IPS-NIHi11 (cell line): ENCODE results near the gene TRIM63.
A peak's percentile ranks its signal among the peaks of the same experiment; 100 is the strongest.

ENCODE experiments used
- DNase-seq: peaks from one replicate; pipeline ENCODE4 v3.0.0; 2012; ENCODE audit warnings: mixed read lengths, low spot score

TRIM63 gene

DNA sequence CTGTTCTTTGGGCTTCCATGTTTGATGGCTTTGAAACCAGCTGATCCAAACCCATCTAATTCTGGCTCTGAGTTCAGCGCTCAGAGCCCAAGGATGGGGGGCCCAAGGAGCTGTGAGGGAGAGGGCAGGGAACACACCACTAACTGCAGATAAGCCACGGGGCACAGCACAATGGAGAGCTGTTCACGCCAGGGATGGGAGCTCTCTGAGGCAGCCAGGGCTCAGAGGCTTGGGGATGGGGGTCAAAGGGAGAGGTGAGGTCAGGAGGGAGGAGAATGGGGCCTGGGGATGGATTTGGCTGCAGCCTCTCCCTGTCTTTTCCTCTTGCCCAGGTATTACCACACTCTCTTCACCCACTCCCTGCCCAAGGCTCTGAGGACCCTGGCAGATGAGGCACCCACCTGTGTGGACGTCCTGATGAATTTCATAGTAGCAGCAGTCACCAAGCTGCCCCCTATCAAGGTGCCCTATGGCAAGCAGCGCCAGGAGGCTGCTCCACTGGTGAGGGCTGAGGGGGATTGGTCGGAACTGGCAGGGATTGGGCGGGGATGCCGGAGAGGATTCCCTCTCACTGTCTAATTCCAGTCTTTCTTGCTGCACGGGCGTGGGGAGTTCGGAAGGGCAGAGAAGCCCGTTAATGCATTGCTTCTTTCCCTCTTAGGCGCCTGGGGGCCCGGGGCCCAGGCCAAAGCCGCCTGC is 32.8 kb downstream of the TRIM63 start:
- DNase-seq, result no peak

DNA sequence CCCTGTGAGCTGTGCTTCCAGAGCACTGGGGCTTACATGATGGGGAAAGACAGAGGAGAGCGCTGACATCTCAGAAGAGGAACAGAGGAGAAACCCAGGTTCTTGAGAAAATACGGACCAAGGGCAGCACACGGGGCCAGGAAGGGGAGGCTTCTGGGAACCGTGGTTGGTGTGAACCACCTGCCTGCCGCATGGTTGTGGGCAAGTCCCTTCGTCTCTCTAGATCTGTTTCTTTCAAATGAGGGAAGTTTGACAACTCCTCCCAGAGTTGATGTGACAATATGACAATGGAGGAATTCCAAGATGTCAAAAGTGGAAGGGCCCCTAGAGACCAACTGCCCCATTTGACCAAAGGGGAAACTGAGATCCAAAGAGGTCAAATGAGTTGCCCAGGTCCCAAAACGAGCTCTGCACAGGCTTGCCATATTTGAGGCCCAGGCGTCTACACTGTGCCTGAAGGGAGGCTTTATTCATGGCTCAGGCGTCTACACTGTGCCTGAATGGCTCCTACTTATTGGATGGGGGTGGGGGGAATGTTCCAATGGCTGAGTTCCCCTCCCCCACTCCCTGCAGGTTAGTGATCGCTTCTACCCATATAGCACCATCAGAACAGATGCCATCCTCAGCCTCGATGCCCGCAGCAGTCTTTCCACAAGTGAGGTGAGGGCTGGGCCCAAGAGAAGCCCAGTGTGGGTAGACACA is 34.6 kb downstream of the TRIM63 start:
- no peak for DNase-seq

DNA sequence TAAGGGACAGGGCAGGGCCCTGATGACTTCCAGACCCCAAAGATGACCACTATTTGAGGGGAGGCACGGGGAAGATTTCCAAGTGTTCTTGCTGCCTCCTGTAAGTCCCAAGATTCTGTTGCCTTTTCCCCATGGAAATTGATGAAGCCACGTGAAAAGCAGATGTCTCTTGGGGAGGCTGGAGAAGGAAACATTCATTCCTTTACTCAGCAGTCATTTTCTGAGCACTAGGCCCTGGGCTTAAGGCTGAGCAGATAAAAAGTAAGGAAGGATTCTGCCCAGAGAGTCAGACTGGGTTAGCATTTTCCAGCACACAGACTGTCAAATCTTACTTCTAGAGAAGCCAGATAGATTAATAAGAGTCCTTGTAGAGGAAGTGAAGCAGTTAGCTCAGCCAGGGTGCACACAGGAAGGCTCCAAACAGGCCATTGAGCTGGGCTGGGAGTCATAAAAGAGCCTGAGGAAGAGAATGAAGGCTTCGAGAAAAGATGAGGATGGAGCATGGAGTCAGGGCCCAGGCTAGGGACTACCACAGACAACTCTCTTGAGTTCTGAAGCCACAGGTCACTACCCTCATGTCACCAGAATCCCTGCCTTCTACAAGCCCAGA is 35.7 kb downstream of the TRIM63 start:
- DNase-seq, result no peak

- no peak for DNase-seq
Measured at GRCh38 chr1:26031196-26031595, 36.2 kb downstream of the TRIM63 start.

DNA sequence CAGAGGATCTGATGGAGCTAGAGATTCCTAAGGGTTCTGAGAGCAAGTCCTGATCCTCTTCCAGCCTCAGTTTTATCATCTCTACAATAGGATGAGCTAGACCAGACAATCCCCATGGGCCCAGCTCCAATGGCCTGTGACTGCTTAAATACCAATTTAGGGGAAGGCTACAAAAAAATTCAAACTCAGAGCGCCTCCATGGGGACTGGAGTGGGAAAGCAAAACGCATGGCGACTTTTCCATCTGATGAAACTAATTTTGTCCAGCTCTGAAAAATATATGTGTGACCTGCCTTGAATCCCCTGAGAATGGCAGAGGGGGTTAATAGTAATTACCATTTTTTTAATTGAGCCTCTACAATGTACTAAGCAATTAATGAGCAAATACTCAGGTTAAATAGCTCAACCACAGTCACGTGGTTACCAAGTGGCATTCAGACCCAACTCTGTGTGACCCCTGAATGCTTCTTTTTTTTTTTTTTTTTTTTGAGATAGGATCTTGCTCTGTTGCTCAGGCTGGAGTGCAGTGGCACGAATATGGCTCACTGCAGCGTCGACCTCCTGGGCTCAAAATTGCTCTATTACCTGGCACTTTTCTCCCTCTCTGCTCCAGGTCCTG is 37.5 kb downstream of the TRIM63 start:
- no peak for DNase-seq

DNA sequence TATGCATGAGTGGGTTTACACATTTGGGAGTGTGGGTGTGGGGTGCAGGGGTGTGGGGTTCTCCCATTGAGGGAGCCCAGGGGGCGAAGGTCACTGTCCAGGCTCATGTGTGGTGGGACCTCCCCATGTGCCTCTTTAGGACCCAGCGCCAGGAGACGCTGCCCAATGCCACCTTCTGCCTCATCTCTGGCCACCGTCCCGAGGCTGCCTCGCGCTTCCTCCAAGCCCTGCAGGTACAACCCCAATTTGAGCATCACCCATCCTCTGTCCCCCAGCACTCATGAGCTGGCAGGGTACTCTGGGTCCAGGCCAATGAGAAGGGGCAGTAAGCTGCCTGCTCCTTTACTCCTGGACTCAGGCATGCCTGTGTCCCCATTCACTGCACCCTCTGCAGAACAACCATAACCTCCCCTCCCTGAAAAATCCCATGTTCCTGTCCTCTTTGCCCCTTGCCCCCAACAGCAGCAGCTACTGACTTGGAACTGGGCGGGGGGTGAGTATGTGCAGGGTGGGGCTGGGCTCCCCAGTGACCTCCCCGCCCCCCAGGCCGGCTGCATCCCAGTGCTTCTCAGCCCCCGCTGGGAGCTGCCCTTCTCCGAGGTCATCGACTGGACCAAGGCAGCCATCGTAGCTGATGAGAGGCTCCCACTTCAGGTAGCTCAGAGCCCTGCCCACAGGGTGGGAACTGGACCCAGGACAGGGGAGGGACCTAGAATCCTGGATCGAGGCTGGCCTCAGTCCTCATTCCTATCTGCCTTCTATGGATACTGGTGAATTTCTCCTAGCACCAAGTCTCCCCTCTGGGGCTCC is 38.2 kb downstream of the TRIM63 start:
- DNase-seq, result no peak

DNA sequence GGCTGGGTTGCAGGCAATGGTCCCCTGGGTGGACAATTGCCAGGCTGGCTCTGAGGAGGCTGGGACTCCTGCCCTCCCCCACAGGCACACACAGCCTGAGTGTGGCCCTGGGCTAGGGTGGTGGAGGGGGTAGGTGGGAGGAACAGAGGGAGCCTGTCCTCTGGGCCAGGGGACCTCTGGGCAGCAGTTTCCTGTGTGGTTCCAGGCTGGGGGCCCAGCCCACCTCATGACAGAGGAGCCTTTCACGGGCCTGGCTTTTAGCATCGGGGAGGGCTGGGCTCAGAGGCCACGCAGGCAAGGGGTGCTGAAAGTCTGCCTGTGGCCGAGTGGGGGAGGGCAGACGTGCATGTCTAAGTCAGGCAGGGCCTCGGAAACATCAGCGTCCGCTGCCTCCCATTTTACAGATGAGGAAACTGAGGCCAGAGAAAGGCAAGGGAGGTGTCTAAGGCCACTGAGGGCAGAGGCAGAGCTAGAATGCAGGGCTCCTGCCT is 38.9 kb downstream of the TRIM63 start:
- no peak for DNase-seq

DNA sequence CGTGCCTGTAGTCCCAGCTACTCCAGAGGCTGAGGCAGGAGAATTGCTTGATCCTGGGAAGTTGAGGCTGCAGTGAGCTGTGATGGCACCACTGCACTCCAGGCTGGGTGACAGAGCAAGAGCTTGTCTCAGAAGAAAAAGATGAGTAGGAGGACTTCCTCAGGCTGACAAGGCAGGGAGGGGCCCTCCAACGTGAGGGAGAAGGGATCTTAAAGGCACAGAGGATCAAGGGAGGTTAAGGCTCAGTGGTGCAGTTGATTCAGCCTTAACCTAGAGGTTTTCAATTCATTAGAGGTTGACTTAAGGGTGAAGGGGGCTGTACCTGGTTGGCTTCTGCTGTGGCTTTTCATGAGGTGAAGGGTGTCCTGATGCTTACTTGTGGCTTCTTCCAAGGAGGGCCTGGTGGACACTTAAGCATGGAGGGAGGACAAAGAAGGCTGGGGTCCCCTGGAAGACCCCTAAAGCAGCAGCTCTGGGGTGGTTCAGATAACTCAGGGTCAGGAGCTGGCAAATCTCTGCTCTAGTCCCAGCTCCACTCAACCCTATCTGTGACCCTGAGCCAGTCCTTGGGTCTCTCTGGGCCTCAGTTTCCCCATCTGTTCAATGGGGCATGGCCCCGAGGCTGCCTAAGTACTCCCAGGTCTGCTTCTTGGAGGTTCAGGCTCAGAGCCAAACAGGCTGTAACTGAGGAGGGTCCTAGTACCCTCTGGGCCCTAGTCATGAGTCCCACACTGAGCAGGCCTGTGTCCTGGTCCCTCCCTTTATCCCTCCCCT is 39.5 kb downstream of the TRIM63 start:
- DNase-seq, result no peak

DNA sequence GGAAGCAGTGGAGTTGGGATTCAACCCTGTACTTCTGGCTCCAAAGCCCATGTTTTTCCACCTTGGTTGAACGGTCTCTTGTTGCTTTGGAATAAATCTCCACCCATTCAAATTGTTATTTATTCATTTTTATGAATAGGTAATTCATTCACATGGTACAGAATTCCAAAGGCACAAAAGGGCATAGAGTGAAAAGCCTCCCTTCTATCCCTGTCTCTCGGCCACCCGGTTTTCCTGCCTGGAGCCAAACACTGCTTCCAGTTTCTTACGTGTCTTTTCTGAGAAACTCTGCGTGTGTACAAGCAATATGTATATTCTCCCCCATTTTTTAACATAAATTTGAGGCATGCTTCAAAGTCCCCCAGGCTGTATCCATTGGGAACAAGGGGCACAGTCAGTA is 41.9 kb downstream of the TRIM63 start:
- no peak for DNase-seq

GRCh38 chr1:26025060-26025459 is 42.4 kb downstream of the TRIM63 start:
- no peak for DNase-seq

GRCh38 chr1:26023826-26024225 is 43.6 kb downstream of the TRIM63 start:
- no peak for DNase-seq

- no peak for DNase-seq
Measured at GRCh38 chr1:26023009-26023408, 44.4 kb downstream of the TRIM63 start.

DNA sequence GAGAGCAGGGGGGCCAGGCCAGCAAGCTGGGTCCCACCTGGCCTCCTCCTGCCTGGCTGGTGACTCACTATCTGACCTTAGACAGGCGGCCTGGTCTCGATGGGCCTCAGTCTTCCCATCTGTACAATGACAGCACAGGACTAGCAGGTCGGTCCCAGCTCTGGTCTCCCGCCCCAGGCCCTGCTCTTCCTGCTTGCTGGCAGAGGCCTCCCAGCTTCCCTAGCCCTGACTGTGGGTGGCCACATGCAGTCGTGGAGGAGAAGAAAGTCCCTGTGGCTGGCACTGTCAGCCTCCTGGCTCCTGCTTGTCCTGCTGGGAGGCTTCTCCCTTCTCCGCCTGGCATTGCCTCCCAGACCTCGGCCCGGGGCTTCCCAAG is 45.0 kb downstream of the TRIM63 start:
- DNase-seq, result no peak

DNA sequence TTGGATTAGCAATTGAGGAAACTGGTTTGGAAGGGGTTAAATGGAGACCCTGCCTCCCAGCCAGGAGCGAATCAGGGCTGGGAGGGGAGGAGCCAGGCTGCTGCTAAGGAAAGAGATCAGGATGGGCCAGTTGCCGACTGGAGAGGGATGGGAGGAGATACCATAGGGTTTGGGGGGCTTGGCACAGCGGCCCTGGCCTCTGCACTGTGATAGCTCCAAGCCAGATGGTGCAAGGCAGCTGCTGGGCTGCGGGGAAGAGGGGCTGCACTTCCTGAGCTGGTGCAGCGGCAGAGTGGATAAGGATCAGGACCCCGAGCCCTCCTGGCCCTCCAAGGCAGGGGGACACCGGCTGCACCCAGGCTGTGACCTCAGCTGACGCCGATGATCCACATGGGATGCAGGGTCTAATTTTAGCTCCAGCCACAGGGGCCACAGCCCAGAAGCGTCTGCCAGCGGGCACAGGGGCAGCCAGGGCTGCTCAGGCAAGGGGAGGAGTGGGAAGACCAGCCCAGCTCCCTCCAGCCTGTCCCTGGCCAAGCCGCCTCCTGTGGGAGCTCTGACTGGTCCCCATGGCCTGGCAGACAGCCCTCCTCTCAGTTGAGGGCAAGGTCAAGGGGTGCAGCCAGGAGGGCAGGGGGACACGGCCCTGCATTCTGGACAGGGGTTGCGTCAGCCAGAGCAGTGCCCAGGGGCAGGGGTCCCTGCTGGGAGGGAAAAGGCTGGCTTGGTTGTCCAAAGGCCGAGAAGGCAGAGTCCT is 45.6 kb downstream of the TRIM63 start, which contains the start of gene EXTL1:
EXTL1 (plus strand) TSS at position 129 of the 757 bp plus-strand sequence. CDS start 872 bp downstream, outside the sequence.
- peak; percentile 96 for DNase-seq

- DNase-seq, result no peak
Measured at GRCh38 chr1:26020941-26021646, 46.3 kb downstream of the TRIM63 start.

DNA sequence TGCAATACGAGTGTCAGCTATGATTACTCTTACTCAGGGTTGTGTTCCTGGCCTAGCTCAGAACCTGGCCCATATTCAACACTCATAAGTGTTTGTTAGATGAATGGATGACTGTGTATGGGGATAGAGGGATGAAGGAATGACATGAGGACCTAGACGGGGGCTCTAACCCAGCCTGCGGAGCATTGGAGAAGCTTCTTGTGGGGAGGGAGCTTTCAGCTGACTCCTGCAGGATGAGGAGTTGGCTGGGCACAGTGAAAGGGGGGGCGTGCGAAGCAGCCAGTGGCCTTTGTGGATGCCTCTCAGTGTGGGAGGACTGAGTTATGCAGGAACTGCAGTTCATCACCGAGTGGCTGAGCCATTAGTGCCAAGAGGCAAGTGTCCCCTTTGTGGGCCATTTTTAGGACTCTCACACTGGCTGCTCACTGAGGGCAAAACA is 47.1 kb downstream of the TRIM63 start:
- no peak for DNase-seq

DNA sequence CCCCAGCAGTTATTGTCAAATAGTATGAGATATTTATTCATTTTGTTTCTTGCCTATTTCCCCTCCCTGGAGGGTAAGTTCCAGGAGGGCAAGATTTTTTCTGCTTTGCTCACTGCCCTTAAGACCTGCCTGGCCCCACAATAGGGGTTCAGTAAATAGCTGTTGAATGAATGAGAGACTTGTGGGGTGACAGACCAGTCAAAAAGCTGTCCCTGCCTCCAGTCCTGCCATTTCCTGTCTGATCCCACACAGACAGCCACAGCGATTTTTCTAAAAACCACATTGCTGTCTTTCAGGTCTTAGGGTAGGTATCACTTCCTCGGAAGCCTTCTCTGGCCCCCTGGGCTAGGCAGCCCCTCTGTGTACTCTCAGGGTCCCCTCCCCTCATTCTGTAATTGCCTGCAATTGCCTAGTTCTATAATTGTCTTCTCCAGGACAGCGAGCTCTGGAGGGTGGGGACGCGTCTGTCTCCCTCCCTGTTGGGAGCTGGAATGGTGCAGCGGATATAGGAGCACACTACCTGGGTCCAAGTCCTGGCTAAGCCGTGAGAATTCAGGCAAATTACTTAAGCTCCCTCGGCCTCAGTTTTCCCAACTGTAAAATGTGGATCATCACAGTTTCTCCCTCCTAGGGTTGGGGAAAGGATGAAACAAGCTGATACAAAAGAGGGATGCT is 47.7 kb downstream of the TRIM63 start:
- DNase-seq, result no peak

GRCh38 chr1:26017606-26018005 is 49.8 kb downstream of the TRIM63 start:
- DNase-seq, result no peak

- DNase-seq, result no peak
Measured at GRCh38 chr1:26016953-26017545, 50.4 kb downstream of the TRIM63 start.
